Psoas muscle (tissue), 8 donors: ENCODE measurements around the gene AMELX. TPM values are rescaled to one million over a fixed set of nuclear protein-coding genes. Genes with fewer than 3 reads are reported as not detected.

ENCODE experiments used
- ATAC-seq, 4 donors: fragments of 200-7000 bp; cut with Tn5 transposase; one replicate each; pipeline ENCODE4 v1.9.1; 2020; ENCODE audit warnings: moderate library complexity in 3 of 4, mild to moderate bottlenecking in 2 of 4
- DNase-seq, 2 donors: peaks; one replicate each; pipeline ENCODE4 v3.0.0-alpha.2; 2020
- H3K27ac ChIP-seq: fragments of 200-600 bp; one replicate; pipeline ENCODE4 v1.8.0; 2022
- H3K27me3 ChIP-seq, 3 donors: fragments of 200-600 bp in 1 of 3; one replicate each; pipeline versions ENCODE4 v1.6.1 to v1.8.0; 2013 to 2022; ENCODE audit warnings: low read length in 2 of 3, mild to moderate bottlenecking in 2 of 3, moderate library complexity in 1 of 3; ENCODE audit not compliant: insufficient read depth in 3 of 3
- H3K36me3 ChIP-seq, 2 donors: fragments of 200-600 bp in 1 of 2; one replicate each; pipeline versions ENCODE4 v1.6.1 to v1.8.0; 2013 to 2022; ENCODE audit warnings: low read depth in 1 of 2, mild to moderate bottlenecking in 1 of 2, moderate library complexity in 1 of 2; ENCODE audit not compliant: insufficient read depth in 1 of 2
- H3K4me1 ChIP-seq: fragments of 200-600 bp; one replicate; pipeline ENCODE4 v1.8.0; 2022
- H3K4me3 ChIP-seq: fragments of 200-600 bp; one replicate; pipeline ENCODE4 v1.8.0; 2022; ENCODE audit warnings: mild to moderate bottlenecking
- H3K9me3 ChIP-seq: fragments of 200-600 bp; one replicate; pipeline ENCODE4 v1.8.0; 2022
- CTCF ChIP-seq: fragments of 200-600 bp; IDR thresholded peaks from one replicate; pipeline ENCODE4 v1.8.0; 2022; ENCODE audit warnings: antibody characterized with exemption
- WGBS, 3 donors: extraction: QIAGEN DNeasy Blood & Tissue Kit; methylation state at CpG; one replicate each; pipeline versions ENCODE4 v1.1.6 to v1.1.7; 2013; 5-methylcytosine and 5-hydroxymethylcytosine counted together
- intact Hi-C, 2 donors: fragments of 100-400 bp; cut with DNase I; formaldehyde crosslinking; loops; one replicate each; pipeline versions ENCODE4 v1.11.0 to v1.14.2; 2022
- polyA plus RNA-seq, 3 donors: library from polyadenylated mRNA; stranded (reverse); fragments of 200-250 nt; gene quantifications; one replicate each; pipeline ENCODE4 v1.2.3, GENCODE V29; 2013
- total RNA-seq, 4 donors: library from RNA; stranded (reverse); fragmentation: NEBNext Ultra II Directional in 2 of 4; extraction: Animal tissue kit (Norgen Biotek cat#: 25700) in 2 of 4; gene quantifications; one replicate each; pipeline versions ENCODE4 v1.2.1 to v1.2.4, GENCODE V29; 2021 to 2023
- donor health status: healthy with polysubstance abuse.
- donor health status: DM: no; HTN: no; CAD: no; lungs with moderate emphysema.
- donor health status: Bipolar disorder and iron deficiency.
- donor health status: healthy.
- donor health status: DM: yes; HTN: yes; CAD: no.
- donor health status: DM: no; HTN: no; CAD: no.
- donor health status: DM: no; HTN: no; CAD: no.
- donor health status: DM: yes; HTN: yes; CAD: no.

The AMELX gene
- total and polyA plus RNA-seq, 7 donors: not detected

DNA sequence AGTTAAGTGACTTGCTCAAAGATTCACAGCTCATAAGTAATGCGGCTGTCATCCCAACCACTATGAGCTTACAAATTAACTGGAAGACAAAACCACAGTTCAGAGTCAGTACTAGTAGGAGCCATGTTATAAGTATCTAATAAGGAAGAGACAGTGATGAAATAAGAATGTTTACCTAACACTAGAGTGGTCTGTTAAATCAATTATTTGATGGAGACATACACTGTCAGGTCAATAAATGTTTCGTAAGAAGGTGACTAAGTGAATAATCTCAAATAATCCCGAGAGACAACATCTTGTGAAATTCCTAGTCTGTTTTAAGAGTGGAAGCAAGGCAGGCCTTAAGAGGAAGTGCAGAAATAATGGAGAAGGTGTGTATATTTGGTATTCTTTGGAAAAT lies 25.8 kb upstream of the AMELX start:
- H3K9me3 ChIP-seq: no peaks in the 10 kb centered on the region
- no peak overlapping the region for H3K4me3 ChIP-seq
- no peaks in the 10 kb centered on the region for H3K36me3 ChIP-seq
- DNase-seq: no peak
- WGBS, 3 donors: 75 to 83% (median 81%) methylated on average over 3 of the region's 3 CpGs
- intact Hi-C loops: no loop called here
- no peaks in the 10 kb centered on the region for H3K27me3 ChIP-seq
- TF ChIP-seq CTCF: no peak
- H3K27ac ChIP-seq: no peak overlapping the region
- H3K4me1 ChIP-seq: no peaks in the 10 kb centered on the region
- ATAC-seq: peak in 2 of 4 donors; percentile 12 to 31

DNA sequence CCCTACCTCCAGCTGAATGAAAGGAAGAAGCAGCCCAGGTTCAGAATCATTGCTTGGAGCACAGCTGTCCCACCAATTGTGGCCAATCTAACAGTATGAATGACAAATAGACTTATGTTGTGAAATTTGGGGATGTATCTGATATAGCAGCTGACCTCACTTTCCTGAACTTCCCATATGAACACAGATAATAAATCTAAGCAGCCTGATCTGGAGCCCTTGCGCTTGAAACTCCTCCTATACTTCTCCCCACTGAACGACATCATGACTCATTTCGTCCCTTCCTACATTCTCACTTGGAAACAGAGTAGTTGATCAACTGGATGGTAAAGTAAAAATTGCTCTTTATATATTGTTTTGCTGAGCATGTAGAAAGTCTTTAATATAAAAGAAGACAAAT lies 24.2 kb upstream of the AMELX start:
- TF ChIP-seq CTCF: no peak
- Histone ChIP-seq H3K27ac (no peak overlapping the region), H3K4me3 (no peak overlapping the region), H3K36me3 (no peaks in the 10 kb centered on the region), H3K4me1 (no peaks in the 10 kb centered on the region), H3K9me3 (no peaks in the 10 kb centered on the region), H3K27me3 (no peaks in the 10 kb centered on the region)
- intact Hi-C loops: no loop called here
- no peak for ATAC-seq
- WGBS, 3 donors: 83 to 95% (median 91%) methylated on average over 3 of the region's 3 CpGs
- no peak for DNase-seq

GRCh38 chrX:11269996-11270395 lies 23.2 kb upstream of the AMELX start:
- no peak overlapping the region for H3K4me3 ChIP-seq
- no peak for DNase-seq
- intact Hi-C loops: no loop called here
- TF ChIP-seq CTCF: no peak
- H3K27ac ChIP-seq: no peak overlapping the region
- H3K36me3 ChIP-seq: no peaks in the 10 kb centered on the region
- H3K27me3 ChIP-seq: no peaks in the 10 kb centered on the region
- H3K4me1 ChIP-seq: no peaks in the 10 kb centered on the region
- 85 to 87% (median 86%) methylated on average over 3 of the region's 3 CpGs for WGBS, 3 donors
- ATAC-seq: no peak
- H3K9me3 ChIP-seq: no peaks in the 10 kb centered on the region

DNA sequence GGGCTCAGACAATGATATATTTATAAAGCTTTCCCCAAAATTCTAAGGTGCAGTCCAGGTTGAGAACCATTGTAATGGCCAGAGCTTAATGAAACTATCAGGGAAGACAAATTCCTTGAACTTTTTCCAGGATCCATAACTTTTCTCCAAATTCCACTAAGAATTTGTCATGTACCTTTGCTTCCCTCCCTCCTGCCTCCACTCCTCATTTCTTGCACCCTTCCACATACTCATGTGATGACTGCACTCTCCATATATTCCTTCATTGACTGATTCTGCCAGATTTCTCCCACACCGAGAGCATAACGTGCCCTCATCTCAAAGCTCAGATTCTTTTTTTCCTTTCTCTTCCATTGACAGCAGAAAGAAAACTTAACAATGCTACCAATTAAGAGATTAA lies 20.9 kb upstream of the AMELX start:
- Histone ChIP-seq H3K27me3 (no peaks in the 10 kb centered on the region), H3K4me1 (no peaks in the 10 kb centered on the region), H3K9me3 (no peaks in the 10 kb centered on the region), H3K36me3 (no peaks in the 10 kb centered on the region), H3K4me3 (no peak overlapping the region), H3K27ac (no peak overlapping the region)
- ATAC-seq (no peak), DNase-seq (no peak)
- intact Hi-C loops: no loop called here
- 68 to 88% (median 74%) methylated on average over 2 of the region's 2 CpGs for WGBS, 3 donors
- TF ChIP-seq CTCF: no peak

DNA sequence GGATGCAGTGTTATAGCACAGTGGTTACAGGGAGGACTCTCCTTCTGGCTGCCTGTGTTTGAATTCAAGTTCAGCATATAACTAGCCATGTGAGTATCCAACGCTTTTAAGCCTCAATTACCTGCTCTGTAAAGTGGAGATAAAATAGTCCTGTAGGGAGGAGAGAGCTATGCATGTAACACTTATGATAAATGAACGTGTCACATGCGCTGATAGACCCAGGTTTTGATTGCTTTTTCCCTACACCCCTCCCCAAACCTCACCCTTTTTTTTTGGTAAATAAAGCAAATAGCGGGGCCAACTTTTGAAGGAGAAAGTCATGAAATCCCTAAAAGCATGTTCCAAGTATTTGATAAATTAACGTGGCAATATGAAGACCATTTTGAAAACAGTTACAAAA lies 20.4 kb upstream of the AMELX start:
- no peak for TF ChIP-seq CTCF

More for the DNA sequence above, 20.4 kb upstream of the AMELX start:
- Histone ChIP-seq H3K4me3 (no peak overlapping the region), H3K36me3 (no peaks in the 10 kb centered on the region), H3K4me1 (no peaks in the 10 kb centered on the region), H3K9me3 (no peaks in the 10 kb centered on the region), H3K27me3 (no peaks in the 10 kb centered on the region), H3K27ac (no peak overlapping the region)
- DNase-seq: no peak
- intact Hi-C loops: no loop called here
- no peak for ATAC-seq
- WGBS, 3 donors: 74 to 94% (median 89%) methylated on average over 5 of the region's 5 CpGs
